T-cell (primary cell): ENCODE results near the gene ZNF607. TPM values are rescaled to one million over a fixed set of nuclear protein-coding genes. Genes with fewer than 3 reads are reported as not detected.
"Not testable (repeated sequence)": the region's sequence is repeated elsewhere in the genome, so short reads cannot be mapped to it uniquely, and the experiment has no call there.

Experiments
- ATAC-seq, 4 experiments: fragments of 200-7000 bp in 3 of 4; fragments of 150-1000 bp in 1 of 4; cut with Tn5 transposase; replicated peaks in 1 of 4; 1 replicate in 3 of 4; 2 replicates in 1 of 4; pipeline ENCODE4 v1.10.0; 2021; ENCODE audit warnings: moderate library complexity in 3 of 4, mild to moderate bottlenecking in 2 of 4, moderate number of reproducible peaks in 1 of 4
- CTCF ChIA-PET, 2 donors: fragments of 300-600 bp; sonication (Branson Sonifier 250); formaldehyde crosslinking; loops; one replicate each; lab custom pipeline; 2022; ENCODE audit warnings: antibody characterized with exemption in 2 of 2; lab: Charles Lee
- POLR2A ChIA-PET, 2 donors: fragments of 300-600 bp; sonication (Branson Sonifier 250); formaldehyde crosslinking; loops; one replicate each; lab custom pipeline; 2022; ENCODE audit warnings: antibody characterized with exemption in 2 of 2; lab: Charles Lee
- DNase-seq, 35 experiments: peaks; one replicate each; pipeline versions ENCODE4 v3.0.0 to v3.0.0-alpha.2; 2013 to 2023
- H3K27ac ChIP-seq: one replicate; pipeline ENCODE4 v1.5.1; 2013; ENCODE audit warnings: low read length
- H3K27me3 ChIP-seq, 2 experiments: replicated peaks in 1 of 2; 1 replicate in 1 of 2; 2 replicates in 1 of 2; pipeline versions ENCODE4 v1.6.1 to v1.7.0; 2013; ENCODE audit warnings: low read length in 1 of 2, mixed read lengths in 1 of 2; ENCODE audit not compliant: control insufficient read depth in 2 of 2, insufficient read depth in 2 of 2; ENCODE audit errors: extremely low read depth in 1 of 2
- H3K36me3 ChIP-seq, 2 donors: 1 replicate in 1 of 2; 2 replicates in 1 of 2; pipeline versions ENCODE4 v1.6.1 to v1.7.0; 2013; ENCODE audit warnings: low read length in 1 of 2; ENCODE audit not compliant: control insufficient read depth in 2 of 2, insufficient read depth in 1 of 2; ENCODE audit errors: extremely low read depth in 1 of 2
- H3K4me1 ChIP-seq, 2 experiments: 1 replicate in 1 of 2; 2 replicates in 1 of 2; pipeline versions ENCODE4 v1.6.1 to v1.7.0; 2013; ENCODE audit warnings: low read length in 2 of 2, mixed read lengths in 1 of 2; ENCODE audit not compliant: insufficient read depth in 2 of 2, control insufficient read depth in 1 of 2; ENCODE audit errors: extremely low read depth in 1 of 2
- H3K4me3 ChIP-seq, 2 donors: 1 replicate in 1 of 2; 2 replicates in 1 of 2; pipeline versions ENCODE4 v1.5.1 to v1.7.0; 2013; ENCODE audit warnings: mild to moderate bottlenecking in 2 of 2, low read length in 1 of 2, moderate library complexity in 1 of 2; ENCODE audit not compliant: control insufficient read depth in 1 of 2; ENCODE audit errors: extremely low read depth in 1 of 2
- H3K9me3 ChIP-seq: 2 replicates; pipeline ENCODE4 v1.7.0; 2013
- H3K27ac Mint-ChIP-seq, 2 donors: one replicate each; pipeline ENCODE4 v1.8.0; 2020 to 2021; ENCODE audit warnings: mild to moderate bottlenecking in 2 of 2, mixed read lengths in 2 of 2
- H3K27me3 Mint-ChIP-seq, 2 donors: one replicate each; pipeline ENCODE4 v1.8.0; 2021 to 2022; ENCODE audit warnings: mixed read lengths in 2 of 2
- H3K36me3 Mint-ChIP-seq: one replicate; pipeline ENCODE4 v1.8.0; 2021; ENCODE audit warnings: mixed read lengths
- H3K4me1 Mint-ChIP-seq, 3 donors: one replicate each; pipeline ENCODE4 v1.8.0; 2020 to 2022; ENCODE audit warnings: mixed read lengths in 3 of 3, mild to moderate bottlenecking in 1 of 3
- H3K4me3 Mint-ChIP-seq, 3 donors: one replicate each; pipeline ENCODE4 v1.8.0; 2020 to 2022; ENCODE audit warnings: mild to moderate bottlenecking in 3 of 3, mixed read lengths in 3 of 3, moderate library complexity in 3 of 3
- H3K9me3 Mint-ChIP-seq, 3 donors: one replicate each; pipeline ENCODE4 v1.8.0; 2020 to 2022; ENCODE audit warnings: mixed read lengths in 3 of 3
- WGBS: methylation state at CpG from one replicate; pipeline ENCODE4 v1.1.5; 2013; ENCODE audit warnings: missing lambda C conversion rate; ENCODE audit not compliant: insufficient coverage; 5-methylcytosine and 5-hydroxymethylcytosine counted together
- total RNA-seq, 35 experiments: library from RNA in 6 of 35; stranded (reverse) in 6 of 35; fragments of 120-200 nt in 1 of 35; gene quantifications; one replicate each; pipeline versions ENCODE4 v1.2.1 to v1.2.4 and lab custom pipeline; 2013 to 2026

Gene ZNF607
- total RNA-seq, 5 donors from 2014 or later (not counting 1 experiment from before 2014, with no cell fraction given) = 5.3 to 14.7 (median 8.6) TPM

GRCh38 chr19:37692956-37693620 is 26.5 kb downstream of the ZNF607 start:
- Histone ChIP-seq H3K36me3 (no peaks in the 10 kb centered on the region), H3K27me3 (no peaks in the 10 kb centered on the region), H3K27ac (no peak overlapping the region), H3K4me1 (peaks cover 2% of the 10 kb centered on the region in 2 experiments), H3K9me3 (no peaks in the 10 kb centered on the region), H3K4me3 (no peak overlapping the region)
- Mint-ChIP-seq H3K4me3 (peak overlapping the region; percentile 13 to 93 (median 92)), H3K36me3 (peaks cover 21% of the 10 kb centered on the region), H3K27me3 (no peaks in the 10 kb centered on the region), H3K27ac (no peak overlapping the region), H3K9me3 (peaks cover 4 to 18% (median 17%) of the 10 kb centered on the region in 3 donors), H3K4me1 (peaks cover 12 to 13% (median 12%) of the 10 kb centered on the region in 3 donors)
- DNase-seq (no peak), ATAC-seq (no peak)
- ChIA-PET CTCF (no interaction called here), POLR2A (interaction anchor here in 1 of 2 donors (0.5 kb wide), 1 partner anchor 376 kb away, joined by 3 read pairs; no protein-coding TSS in a partner anchor)
- 47% methylated on average over 7 of the region's 11 CpGs for WGBS

GRCh38 chr19:37691881-37692504 is 27.6 kb downstream of the ZNF607 start:
- DNase-seq (peak; percentile 54 to 85 (median 75)), ATAC-seq (peak; percentile 94 to 97 (median 96))
- peak overlapping the region; percentile 92 to 94 (median 93) for H3K4me3 Mint-ChIP-seq
- CTCF ChIA-PET = interaction anchor here in 1 of 2 donors (1.0 kb wide), 1 partner anchor 87 kb away, joined by 3 read pairs; the partner anchor contains the start of gene ZNF573
- Histone ChIP-seq H3K4me1 (peaks cover 2% of the 10 kb centered on the region in 2 experiments), H3K4me3 (peak overlapping the region; percentile 72 to 92), H3K27ac (peak overlapping the region; percentile 67), H3K27me3 (no peaks in the 10 kb centered on the region), H3K9me3 (no peaks in the 10 kb centered on the region), H3K36me3 (no peaks in the 10 kb centered on the region)
- peaks cover 17% of the 10 kb centered on the region for H3K36me3 Mint-ChIP-seq
- H3K9me3 Mint-ChIP-seq = peaks cover 4 to 11% (median 10%) of the 10 kb centered on the region in 3 donors
- POLR2A ChIA-PET = interaction anchor here in 1 of 2 donors (0.7 kb wide), 1 partner anchor 16 kb away, joined by 3 read pairs; no protein-coding TSS in a partner anchor
- no peaks in the 10 kb centered on the region for H3K27me3 Mint-ChIP-seq
- H3K4me1 Mint-ChIP-seq = peaks cover 12 to 13% (median 12%) of the 10 kb centered on the region in 3 donors
- under 1% methylated on average over 40 of the region's 48 CpGs for WGBS
- peak overlapping the region; percentile 91 to 92 for H3K27ac Mint-ChIP-seq

- Histone ChIP-seq H3K27ac (no peak overlapping the region), H3K4me3 (no peak overlapping the region), H3K36me3 (peaks cover 0 to 14% of the 10 kb centered on the region in 2 donors), H3K9me3 (peaks cover 3% of the 10 kb centered on the region), H3K4me1 (no peaks in the 10 kb centered on the region), H3K27me3 (no peaks in the 10 kb centered on the region)
- 100% methylated on average over 2 of the region's 3 CpGs for WGBS
- CTCF ChIA-PET = no interaction called here
- DNase-seq = no peak
- no peak overlapping the region for H3K4me3 Mint-ChIP-seq
- no peaks in the 10 kb centered on the region for H3K27me3 Mint-ChIP-seq
- POLR2A ChIA-PET = no interaction called here
- no peak for ATAC-seq
- H3K36me3 Mint-ChIP-seq = peaks cover 44% of the 10 kb centered on the region
- no peaks in the 10 kb centered on the region for H3K4me1 Mint-ChIP-seq
- H3K9me3 Mint-ChIP-seq = peaks cover 16 to 38% (median 25%) of the 10 kb centered on the region in 3 donors
- H3K27ac Mint-ChIP-seq = no peak overlapping the region
Measured at GRCh38 chr19:37683520-37683919, 36.0 kb downstream of the ZNF607 start.

- Mint-ChIP-seq H3K9me3 (peaks cover 4 to 42% (median 33%) of the 10 kb centered on the region in 3 donors), H3K4me3 (no peak overlapping the region), H3K36me3 (peaks cover 19% of the 10 kb centered on the region), H3K27ac (no peak overlapping the region), H3K27me3 (no peaks in the 10 kb centered on the region), H3K4me1 (no peaks in the 10 kb centered on the region)
- WGBS = 90% methylated on average over 2 of the region's 6 CpGs
- no peak overlapping the region for H3K4me3 ChIP-seq
- H3K36me3 ChIP-seq = no peaks in the 10 kb centered on the region
- DNase-seq (no peak), ATAC-seq (no peak)
- H3K4me1 ChIP-seq = no peaks in the 10 kb centered on the region
- H3K27me3 ChIP-seq = no peaks in the 10 kb centered on the region
- H3K27ac ChIP-seq = no peak overlapping the region
- CTCF ChIA-PET = no interaction called here
- H3K9me3 ChIP-seq = peaks cover 24% of the 10 kb centered on the region
- POLR2A ChIA-PET = no interaction called here
Measured at GRCh38 chr19:37669450-37669914, 50.1 kb downstream of the ZNF607 start.

- ATAC-seq, CTCF ChIA-PET: not testable (repeated sequence)
- POLR2A ChIA-PET = interaction anchor here in 1 of 2 donors (0.7 kb wide), 1 partner anchor 889 kb away, joined by 3 read pairs; no protein-coding TSS in a partner anchor
Measured at GRCh38 chr19:37657157-37657556, 62.4 kb downstream of the ZNF607 start.

GRCh38 chr19:37655689-37656371 is 63.7 kb downstream of the ZNF607 start:
- Histone ChIP-seq H3K4me1 (peaks cover 11 to 16% of the 10 kb centered on the region in 2 experiments), H3K27ac (peak overlapping the region; percentile 80), H3K36me3 (no peaks in the 10 kb centered on the region), H3K27me3 (no peaks in the 10 kb centered on the region), H3K4me3 (peak overlapping the region; percentile 70 to 95), H3K9me3 (no peaks in the 10 kb centered on the region)
- ATAC-seq (peak; percentile 75 to 85 (median 80)), DNase-seq (peak; percentile 69 to 87 (median 79))
- Mint-ChIP-seq H3K4me1 (peaks cover 28 to 34% (median 32%) of the 10 kb centered on the region in 3 donors), H3K9me3 (peaks cover 0 to 5% (median 0%) of the 10 kb centered on the region in 3 donors), H3K4me3 (peak overlapping the region; percentile 94 to 97 (median 94)), H3K27me3 (no peaks in the 10 kb centered on the region), H3K36me3 (peaks cover 12% of the 10 kb centered on the region), H3K27ac (peak overlapping the region; percentile 94 to 95)
- CTCF ChIA-PET = no interaction called here
- under 1% methylated on average over 57 of the region's 57 CpGs for WGBS
- POLR2A ChIA-PET = no interaction called here

More at GRCh38 chr19:37657157-37657556, 62.4 kb downstream of the ZNF607 start:
- Mint-ChIP-seq H3K4me1 (peaks cover 28 to 34% (median 32%) of the 10 kb centered on the region in 3 donors), H3K36me3 (peaks cover 13% of the 10 kb centered on the region), H3K4me3 (peak overlapping the region; percentile 94 to 97 (median 94)), H3K9me3 (peaks cover 0 to 10% (median 0%) of the 10 kb centered on the region in 3 donors), H3K27ac (peak overlapping the region in 1 of 2 donors; percentile 67)
- not testable (repeated sequence) for H3K36me3 ChIP-seq, H3K27me3 Mint-ChIP-seq, H3K4me3 ChIP-seq, H3K27me3 ChIP-seq, H3K27ac ChIP-seq, DNase-seq, H3K9me3 ChIP-seq
- WGBS = no CpG with 5 or more reads among the region's 8 CpGs
- H3K4me1 ChIP-seq = peaks cover 11 to 16% of the 10 kb centered on the region in 2 experiments
